K562 (cell line): ENCODE data around the gene HEMK1. TPM values are rescaled to one million over a fixed set of nuclear protein-coding genes. Genes with fewer than 3 reads are reported as not detected.

Experiments
- ATF1 ChIP-seq, 2 experiments: fragments of 450-650 bp in 1 of 2; IDR thresholded peaks; 2 replicates each; pipeline ENCODE4 v1.6.1; 2016; ENCODE audit warnings: missing compliant biosample characterization in 1 of 2, missing genetic modification characterization in 1 of 2
- DACH1 ChIP-seq: fragments of 450-650 bp; IDR thresholded peaks from 2 replicates; pipeline ENCODE4 v1.6.1; 2018; ENCODE audit not compliant: partially characterized antibody
- HNRNPL ChIP-seq: fragments of 200-400 bp; formaldehyde crosslinking; IDR thresholded peaks from 2 replicates; pipeline ENCODE4 v1.6.1; 2017; ENCODE audit warnings: low read depth, mild to moderate bottlenecking, low read length
- IRF1 ChIP-seq: sonication (generic); formaldehyde crosslinking; IDR thresholded peaks from 2 replicates; pipeline ENCODE4 v1.8.0; 2022; ENCODE audit warnings: missing genetic modification reagents, mild to moderate bottlenecking, borderline replicate concordance
- KLF10 ChIP-seq: fragments of 250-450 bp; sonication (Bioruptor Pico); IDR thresholded peaks from 2 replicates; pipeline ENCODE4 v1.6.1; 2021; ENCODE audit warnings: matching md5 sums
- TEAD1 ChIP-seq, 2 experiments: fragments of 450-650 bp in 1 of 2; sonication (generic) in 1 of 2; formaldehyde crosslinking; IDR thresholded peaks; 2 replicates each; pipeline versions ENCODE4 v1.4.0 to v1.8.0; 2020 to 2022; ENCODE audit warnings: mild to moderate bottlenecking in 2 of 2, missing genetic modification reagents in 1 of 2
- ZBTB11 ChIP-seq, 3 experiments: fragments of 200-800 bp in 1 of 3; fragments of 250-450 bp in 1 of 3; fragments of 450-650 bp in 1 of 3; sonication (Bioruptor Pico) in 1 of 3; sonication (Bioruptor generic) in 1 of 3; formaldehyde crosslinking in 1 of 3; IDR thresholded peaks; 2 replicates each; pipeline versions ENCODE4 v1.6.1 to v1.8.0; 2016 to 2022; ENCODE audit warnings: mild to moderate bottlenecking in 2 of 3, missing genetic modification characterization in 2 of 3, missing compliant biosample characterization in 1 of 3, moderate library complexity in 1 of 3
- ZNF263 ChIP-seq: sonication (generic); formaldehyde crosslinking; IDR thresholded peaks from 2 replicates; pipeline ENCODE4 v1.8.0; 2022; ENCODE audit warnings: mild to moderate bottlenecking, missing genetic modification reagents, borderline replicate concordance
- polyA plus RNA-seq, 8 experiments: library from polyadenylated mRNA; depleted of rRNA in 4 of 8; stranded (reverse) in 5 of 8; unstranded in 3 of 8; fragments of >200 nt; fragmentation: Nextera tagmentation in 2 of 8; fragmentation: Illumina TruSeq in 1 of 8; extraction: Ambion mirVana in 2 of 8; extraction: Trizol in 1 of 8; gene quantifications; 2 replicates each; pipeline versions ENCODE4 v1.2.1 to v1.2.3, GENCODE V29; 2011 to 2014; ENCODE audit warnings: inconsistent platforms in 1 of 8, missing spikeins in 1 of 8
- total RNA-seq, 7 experiments: library from RNA; depleted of rRNA in 6 of 7; stranded (reverse); fragments of >200 nt in 6 of 7; fragmentation: Illumina TruSeq in 2 of 7; extraction: Trizol in 2 of 7; gene quantifications; 2 replicates each; pipeline versions ENCODE4 v1.2.1 to v1.2.3, GENCODE V29; 2011 to 2021; ENCODE audit warnings: low replicate concordance in 1 of 7

The HEMK1 gene
- total and polyA plus RNA-seq, 9 of the 15 experiments (the other 6 are each of a cell fraction or from before 2014, with no cell fraction given) = 2.0 to 16.8 (median 11.4) TPM

- TF ChIP-seq DACH1 (no peak), TEAD1 (CRISPR knock-in tag; IDR thresholded peaks at IDR 0.05) (peak in 1 of 2 experiments; percentile 67; a peak in 1 of 4 replicates), ATF1 (CRISPR knock-in tag; IDR thresholded peaks at IDR 0.05) (no peak), ATF1 (tag; IDR thresholded peaks at IDR 0.05) (no peak; the same call in none of the 2 replicates), ZBTB11 (CRISPR knock-in tag; IDR thresholded peaks at IDR 0.05) (peak in 1 of 3 experiments; percentile 65; a peak in 2 of 6 replicates), KLF10 (CRISPR knock-in tag) (no peak), ZNF263 (no peak), IRF1 (no peak), HNRNPL (peak; percentile 77; the same call in 1 of the 2 replicates)
- TF ChIP-seq, all 486 proteins: peak for 110
These were observed 42.3 kb downstream of the HEMK1 start, which contains the start of gene CISH (continued) for GRCh38 chr3:50611464-50612233.
